GM18508 (cell line): ENCODE measurements around the gene C13orf46.
"Not testable (repeated sequence)": the region's sequence is repeated elsewhere in the genome, so short reads cannot be mapped to it uniquely, and the experiment has no call there.

ENCODE experiments used
- ATAC-seq: cut with Tn5 transposase; IDR thresholded peaks from one replicate; pipeline ENCODE4 v1.9.1; 2021; ENCODE audit warnings: moderate number of reproducible peaks; ENCODE audit not compliant: insufficient read depth, unreplicated experiment

C13orf46 gene

GRCh38 chr13:113995051-113995601 is 21.2 kb upstream of the C13orf46 start:
- ATAC-seq = no peak

GRCh38 chr13:113992276-113993005 is 18.6 kb upstream of the C13orf46 start:
- ATAC-seq = no peak

GRCh38 chr13:113991676-113992179 is 17.9 kb upstream of the C13orf46 start:
- no peak for ATAC-seq

GRCh38 chr13:113991191-113991669 is 17.4 kb upstream of the C13orf46 start:
- no peak for ATAC-seq

- no peak for ATAC-seq
These were observed 16.5 kb upstream of the C13orf46 start for GRCh38 chr13:113990321-113990837.

- no peak for ATAC-seq
These were observed 15.9 kb upstream of the C13orf46 start for GRCh38 chr13:113989585-113990300.

GRCh38 chr13:113988859-113989258 is 15.0 kb upstream of the C13orf46 start:
- ATAC-seq = not testable (repeated sequence)

- ATAC-seq = no peak
These were observed 8.4 kb upstream of the C13orf46 start for GRCh38 chr13:113982296-113982661.

GRCh38 chr13:113981611-113982295 is 7.9 kb upstream of the C13orf46 start:
- no peak for ATAC-seq

GRCh38 chr13:113981194-113981605 is 7.3 kb upstream of the C13orf46 start:
- ATAC-seq = no peak

GRCh38 chr13:113980489-113981064 is 6.7 kb upstream of the C13orf46 start:
- no peak for ATAC-seq

- ATAC-seq = no peak
These were observed 6.1 kb upstream of the C13orf46 start for GRCh38 chr13:113979791-113980471.

- ATAC-seq = no peak
These were observed 5.0 kb upstream of the C13orf46 start for GRCh38 chr13:113978741-113979481.

- ATAC-seq = no peak
These were observed 4.1 kb upstream of the C13orf46 start for GRCh38 chr13:113977976-113978375.

- ATAC-seq = no peak
These were observed 3.1 kb upstream of the C13orf46 start for GRCh38 chr13:113976711-113977684.

GRCh38 chr13:113975416-113975815 is 1.5 kb upstream of the C13orf46 start:
- no peak for ATAC-seq
